Astrocyte (in vitro differentiated cells and primary cell): Measurements from ENCODE around the gene CHAF1A.

ENCODE experiments used
- EZH2 ChIP-seq: IDR thresholded peaks from 2 replicates; pipeline ENCODE4 v1.6.1; 2012; ENCODE audit warnings: mild to moderate bottlenecking, low read length, inconsistent platforms; ENCODE audit not compliant: insufficient read depth
- TF ChIP-seq, protein P1 (sequence below): IDR thresholded peaks from 2 replicates; pipeline ENCODE4 v1.5.1; 2011; ENCODE audit warnings: low read depth, mild to moderate bottlenecking, inconsistent platforms, low read length, moderate library complexity; ENCODE audit not compliant: insufficient read depth

DNA sequence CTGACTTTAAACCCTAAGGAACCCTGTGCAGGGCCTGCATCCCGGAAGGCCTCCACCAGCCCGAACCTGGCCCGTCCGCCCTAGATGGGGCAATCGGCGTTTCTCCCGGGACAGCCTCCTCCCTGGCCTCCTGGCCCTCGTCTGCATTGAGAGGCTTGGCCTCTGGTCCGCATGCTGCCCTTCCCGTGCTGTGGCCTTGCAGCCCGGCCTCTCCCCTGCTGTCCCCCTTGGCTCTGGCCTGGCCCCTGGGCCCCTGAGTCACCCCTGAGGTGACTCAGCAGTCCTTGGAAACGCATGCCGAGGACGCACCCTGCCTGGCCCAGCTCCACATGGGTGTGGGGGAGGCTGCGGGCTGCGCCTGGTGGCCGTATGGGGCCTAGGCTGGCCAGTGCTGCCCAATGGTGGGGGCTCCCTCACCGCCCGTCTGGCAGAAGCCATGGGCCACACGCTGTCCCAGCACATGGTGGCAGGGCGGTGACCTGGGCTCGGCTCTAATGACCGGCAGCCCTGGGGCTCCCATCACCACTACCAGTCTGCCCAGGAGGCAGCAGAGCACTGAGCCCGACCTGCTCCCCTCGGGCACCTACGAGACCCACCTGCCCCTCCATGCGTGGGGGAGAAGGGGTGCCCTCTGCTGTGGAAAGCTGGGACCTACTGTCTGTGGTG is 27.8 kb upstream of the CHAF1A start:
- TF ChIP-seq, protein P1, sequence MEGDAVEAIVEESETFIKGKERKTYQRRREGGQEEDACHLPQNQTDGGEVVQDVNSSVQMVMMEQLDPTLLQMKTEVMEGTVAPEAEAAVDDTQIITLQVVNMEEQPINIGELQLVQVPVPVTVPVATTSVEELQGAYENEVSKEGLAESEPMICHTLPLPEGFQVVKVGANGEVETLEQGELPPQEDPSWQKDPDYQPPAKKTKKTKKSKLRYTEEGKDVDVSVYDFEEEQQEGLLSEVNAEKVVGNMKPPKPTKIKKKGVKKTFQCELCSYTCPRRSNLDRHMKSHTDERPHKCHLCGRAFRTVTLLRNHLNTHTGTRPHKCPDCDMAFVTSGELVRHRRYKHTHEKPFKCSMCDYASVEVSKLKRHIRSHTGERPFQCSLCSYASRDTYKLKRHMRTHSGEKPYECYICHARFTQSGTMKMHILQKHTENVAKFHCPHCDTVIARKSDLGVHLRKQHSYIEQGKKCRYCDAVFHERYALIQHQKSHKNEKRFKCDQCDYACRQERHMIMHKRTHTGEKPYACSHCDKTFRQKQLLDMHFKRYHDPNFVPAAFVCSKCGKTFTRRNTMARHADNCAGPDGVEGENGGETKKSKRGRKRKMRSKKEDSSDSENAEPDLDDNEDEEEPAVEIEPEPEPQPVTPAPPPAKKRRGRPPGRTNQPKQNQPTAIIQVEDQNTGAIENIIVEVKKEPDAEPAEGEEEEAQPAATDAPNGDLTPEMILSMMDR, result no peak
- no peak for TF ChIP-seq EZH2
